Body of pancreas (tissue), 4 donors: ENCODE data around the gene KIF1B. TPM values are rescaled to one million over a fixed set of nuclear protein-coding genes. Genes with fewer than 3 reads are reported as not detected.

Source experiments
- ATAC-seq: fragments of 150-250 bp; one replicate; pipeline ENCODE4 v1.9.1; 2016
- DNase-seq, 4 donors: peaks; one replicate each; pipeline ENCODE4 v3.0.0-alpha.2; 2019
- H3K27ac ChIP-seq, 4 donors: fragments of 200-600 bp; sonication (generic); 1 replicate in 3 of 4; 2 replicates in 1 of 4; pipeline versions ENCODE4 v1.5.1 to v1.6.1; 2016 to 2019; ENCODE audit warnings: mild to moderate bottlenecking in 1 of 4, mixed read lengths in 1 of 4, moderate library complexity in 1 of 4
- H3K27me3 ChIP-seq, 2 donors: fragments of 200-600 bp; sonication (generic); one replicate each; pipeline ENCODE4 v1.6.0; 2016; ENCODE audit warnings: mild to moderate bottlenecking in 1 of 2
- H3K36me3 ChIP-seq, 2 donors: fragments of 200-600 bp; sonication (generic); replicated peaks in 1 of 2; 2 replicates each; pipeline ENCODE4 v1.5.1; 2016; ENCODE audit warnings: low read depth in 2 of 2; ENCODE audit not compliant: insufficient read depth in 1 of 2
- H3K4me1 ChIP-seq: fragments of 200-600 bp; sonication (generic); one replicate; pipeline ENCODE4 v1.6.0; 2016
- H3K4me3 ChIP-seq, 2 donors: fragments of 200-600 bp; sonication (generic); 1 replicate in 1 of 2; 2 replicates in 1 of 2; pipeline ENCODE4 v1.5.1; 2016 to 2019
- H3K9me3 ChIP-seq, 3 donors: fragments of 200-600 bp; sonication (generic); 1 replicate in 2 of 3; 2 replicates in 1 of 3; pipeline ENCODE4 v1.5.1; 2016
- POLR2A ChIP-seq, 3 donors: fragments of 450-650 bp; IDR thresholded peaks; one replicate each; pipeline ENCODE4 v1.6.1; 2016; ENCODE audit warnings: antibody characterized with exemption in 3 of 3, mild to moderate bottlenecking in 2 of 3
- WGBS, 2 donors: methylation state at CpG; one replicate each; pipeline ENCODE4 v1.1.5; 2017; 5-methylcytosine and 5-hydroxymethylcytosine counted together
- intact Hi-C: fragments of 100-400 bp; cut with DNase I; formaldehyde crosslinking; loops from one replicate; pipeline ENCODE4 v1.15.1; 2023
- total RNA-seq, 2 donors: library from RNA; depleted of rRNA; stranded (reverse); fragments of >200 nt; gene quantifications; one replicate each; pipeline ENCODE4 v1.1.0, GENCODE V29; 2016
- TF ChIP-seq, protein P1 (sequence below), 7 experiments: fragments of 450-650 bp in 4 of 7; fragments of 200-600 bp in 3 of 7; sonication (generic) in 3 of 7; IDR thresholded peaks; one replicate each; pipeline ENCODE4 v1.5.1; 2016 to 2019; ENCODE audit warnings: antibody characterized with exemption in 7 of 7

The KIF1B gene
- total RNA-seq, 2 donors from 2014 or later, result 39.2 to 46.8 TPM

DNA sequence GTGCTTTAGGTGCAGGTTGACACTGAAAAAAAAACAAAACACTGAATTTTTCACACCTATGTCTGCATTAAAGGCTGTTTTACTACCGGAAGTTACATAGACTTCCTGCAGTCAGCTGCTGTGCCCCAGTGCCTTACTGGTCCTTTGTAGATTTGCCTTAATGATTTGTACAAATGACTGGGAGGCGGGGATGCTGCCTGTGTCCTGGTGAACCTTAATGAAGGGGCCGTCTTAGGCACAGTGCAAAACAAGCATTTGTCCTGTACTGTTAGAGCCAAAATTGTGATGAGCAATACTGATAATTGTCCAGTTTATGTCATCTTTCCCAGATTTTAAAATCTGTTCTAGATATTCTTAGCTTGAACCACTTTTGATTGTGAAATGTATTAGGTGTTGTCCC is 97.6 kb downstream of the KIF1B start:
- 76 to 86% methylated on average over 3 of the region's 3 CpGs for WGBS, 2 donors

DNA sequence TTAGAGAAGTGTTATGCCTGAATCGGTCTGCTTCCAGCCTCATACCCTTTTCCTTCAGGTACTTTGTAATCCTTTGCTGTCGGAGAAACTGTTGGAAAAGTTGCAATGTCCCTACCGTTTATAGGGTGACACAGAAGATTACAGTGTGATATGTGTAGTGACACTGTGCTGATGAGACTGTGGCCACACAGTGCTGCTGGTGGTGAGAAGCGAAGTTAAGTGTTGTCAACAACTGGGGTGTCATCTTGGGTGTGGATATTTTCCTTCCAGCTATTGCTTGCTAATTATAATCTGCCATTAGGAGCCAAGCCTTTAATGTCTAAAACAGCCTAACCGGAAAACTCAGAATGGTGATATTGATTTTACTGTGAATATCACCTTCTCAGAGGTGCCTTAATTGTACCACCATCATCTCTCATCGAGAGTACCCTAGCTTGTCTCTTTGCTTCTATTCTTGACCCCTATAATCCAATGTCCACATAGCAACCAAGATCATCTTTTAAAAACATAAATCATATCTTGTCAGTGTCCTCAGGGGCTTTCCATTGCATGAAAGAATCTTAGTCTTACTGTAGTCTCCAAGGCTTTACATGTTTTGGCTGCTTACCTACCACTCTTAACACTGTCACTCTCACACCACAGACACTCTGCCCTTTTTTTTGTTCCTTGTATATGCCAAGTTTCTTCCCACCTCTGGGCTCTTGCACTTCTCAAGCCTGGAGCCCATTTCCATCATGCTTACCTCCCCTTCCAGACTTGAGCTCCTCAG is 99.1 kb downstream of the KIF1B start:
- ATAC-seq (no peak), DNase-seq (no peak)
- Histone ChIP-seq H3K4me3 (no peak overlapping the region), H3K36me3 (peaks cover 0 to 2% of the 10 kb centered on the region in 2 donors), H3K27ac (no peak overlapping the region), H3K4me1 (no peaks in the 10 kb centered on the region), H3K27me3 (no peaks in the 10 kb centered on the region), H3K9me3 (no peaks in the 10 kb centered on the region)
- 83 to 91% methylated on average over 6 of the region's 6 CpGs for WGBS, 2 donors
- TF ChIP-seq, protein P1, sequence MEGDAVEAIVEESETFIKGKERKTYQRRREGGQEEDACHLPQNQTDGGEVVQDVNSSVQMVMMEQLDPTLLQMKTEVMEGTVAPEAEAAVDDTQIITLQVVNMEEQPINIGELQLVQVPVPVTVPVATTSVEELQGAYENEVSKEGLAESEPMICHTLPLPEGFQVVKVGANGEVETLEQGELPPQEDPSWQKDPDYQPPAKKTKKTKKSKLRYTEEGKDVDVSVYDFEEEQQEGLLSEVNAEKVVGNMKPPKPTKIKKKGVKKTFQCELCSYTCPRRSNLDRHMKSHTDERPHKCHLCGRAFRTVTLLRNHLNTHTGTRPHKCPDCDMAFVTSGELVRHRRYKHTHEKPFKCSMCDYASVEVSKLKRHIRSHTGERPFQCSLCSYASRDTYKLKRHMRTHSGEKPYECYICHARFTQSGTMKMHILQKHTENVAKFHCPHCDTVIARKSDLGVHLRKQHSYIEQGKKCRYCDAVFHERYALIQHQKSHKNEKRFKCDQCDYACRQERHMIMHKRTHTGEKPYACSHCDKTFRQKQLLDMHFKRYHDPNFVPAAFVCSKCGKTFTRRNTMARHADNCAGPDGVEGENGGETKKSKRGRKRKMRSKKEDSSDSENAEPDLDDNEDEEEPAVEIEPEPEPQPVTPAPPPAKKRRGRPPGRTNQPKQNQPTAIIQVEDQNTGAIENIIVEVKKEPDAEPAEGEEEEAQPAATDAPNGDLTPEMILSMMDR (IDR thresholded peaks at IDR 0.05), result no peak
- TF ChIP-seq POLR2A (IDR thresholded peaks at IDR 0.05), result no peak
- intact Hi-C loops, result no loop called here

More for the DNA sequence above, 97.6 kb downstream of the KIF1B start:
- ATAC-seq, result no peak
- Histone ChIP-seq H3K4me3 (no peak overlapping the region), H3K27ac (no peak overlapping the region), H3K9me3 (no peaks in the 10 kb centered on the region), H3K36me3 (peaks cover 0 to 10% of the 10 kb centered on the region in 2 donors), H3K27me3 (no peaks in the 10 kb centered on the region), H3K4me1 (no peaks in the 10 kb centered on the region)
- peak in 1 of 4 donors; percentile 15 for DNase-seq
- TF ChIP-seq, protein P1 (IDR thresholded peaks at IDR 0.05), result no peak
- no peak for TF ChIP-seq POLR2A (IDR thresholded peaks at IDR 0.05)
- intact Hi-C loops, result no loop called here

DNA sequence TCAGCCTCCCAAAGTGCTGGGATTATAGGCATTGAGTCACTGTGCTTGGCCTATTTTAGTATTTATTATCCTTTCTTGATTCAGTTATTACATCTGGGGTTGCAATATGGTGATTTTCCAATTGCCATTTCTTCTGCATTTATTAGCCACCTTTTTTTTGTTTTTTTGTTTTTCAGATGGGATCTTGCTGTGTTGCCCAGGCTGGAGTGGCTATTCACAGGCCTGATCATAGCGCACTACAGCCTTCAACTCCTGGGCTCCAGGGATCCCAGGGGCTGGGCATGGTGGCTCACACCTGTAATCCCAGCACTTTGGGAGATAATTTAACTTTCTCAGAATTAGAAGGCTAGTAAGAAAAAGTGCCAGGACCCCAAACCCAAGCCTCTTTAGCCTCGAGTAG is 106.4 kb downstream of the KIF1B start:
- no peaks in the 10 kb centered on the region for H3K9me3 ChIP-seq
- ATAC-seq, result no peak
- no peaks in the 10 kb centered on the region for H3K4me1 ChIP-seq
- H3K36me3 ChIP-seq, result peaks cover 0 to 2% of the 10 kb centered on the region in 2 donors
- 97% methylated on average over 2 of the region's 2 CpGs for WGBS, 2 donors
- intact Hi-C loops, result no loop called here
- TF ChIP-seq, protein P1 (IDR thresholded peaks at IDR 0.05), result no peak
- TF ChIP-seq POLR2A (IDR thresholded peaks at IDR 0.05), result no peak
- no peak overlapping the region for H3K4me3 ChIP-seq
- H3K27ac ChIP-seq, result no peak overlapping the region
- no peaks in the 10 kb centered on the region for H3K27me3 ChIP-seq
- no peak for DNase-seq

DNA sequence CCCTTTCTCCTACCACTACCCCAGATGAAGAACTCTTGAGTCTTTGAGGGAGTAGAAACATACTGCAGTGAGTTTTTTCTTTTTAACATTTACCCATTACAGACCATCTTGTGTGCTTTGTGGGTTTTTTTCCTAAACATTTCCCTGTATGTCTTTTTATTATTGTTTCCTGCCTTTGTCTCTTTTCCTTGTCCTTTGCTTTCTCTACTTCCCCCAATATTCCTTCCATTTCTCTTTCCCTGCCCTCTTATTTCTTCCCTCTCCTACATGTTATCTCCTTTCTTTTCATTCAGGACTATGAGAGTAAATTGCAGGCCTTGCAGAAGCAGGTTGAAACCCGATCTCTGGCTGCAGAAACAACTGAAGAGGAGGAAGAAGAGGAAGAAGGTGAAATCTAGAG is 109.4 kb downstream of the KIF1B start:
- TF ChIP-seq POLR2A (IDR thresholded peaks at IDR 0.05), result no peak
- TF ChIP-seq, protein P1 (IDR thresholded peaks at IDR 0.05), result no peak
- 92 to 100% methylated on average over 1 of the region's 1 CpG for WGBS, 2 donors
- no peaks in the 10 kb centered on the region for H3K27me3 ChIP-seq
- ATAC-seq, result no peak
- intact Hi-C loops, result no loop called here
- H3K36me3 ChIP-seq, result peaks cover 0 to 6% of the 10 kb centered on the region in 2 donors
- no peaks in the 10 kb centered on the region for H3K9me3 ChIP-seq
- H3K4me1 ChIP-seq, result no peaks in the 10 kb centered on the region
- DNase-seq, result no peak
- H3K27ac ChIP-seq, result no peak overlapping the region
- H3K4me3 ChIP-seq, result no peak overlapping the region

DNA sequence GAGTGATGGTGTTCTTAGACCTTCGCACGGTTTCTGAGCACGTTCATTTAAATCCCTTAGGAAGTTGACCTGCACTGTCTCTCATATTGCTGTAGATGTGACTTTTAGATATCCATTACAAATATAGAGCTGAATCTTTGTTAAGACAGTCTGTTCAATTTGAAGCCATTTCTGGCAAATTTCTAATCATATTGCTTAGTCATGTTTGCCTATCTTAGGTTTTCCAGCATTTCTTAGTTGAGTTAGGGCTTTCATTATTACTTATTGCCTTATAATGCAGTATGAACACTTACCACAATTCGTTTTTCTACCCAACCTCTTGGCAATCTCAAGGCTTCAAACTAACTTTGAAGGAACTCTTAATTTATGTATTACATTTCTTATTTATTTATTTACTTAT is 110.0 kb downstream of the KIF1B start:
- Histone ChIP-seq H3K27ac (no peak overlapping the region), H3K4me1 (no peaks in the 10 kb centered on the region), H3K27me3 (no peaks in the 10 kb centered on the region), H3K36me3 (peaks cover 0 to 6% of the 10 kb centered on the region in 2 donors), H3K4me3 (no peak overlapping the region), H3K9me3 (no peaks in the 10 kb centered on the region)
- TF ChIP-seq, protein P1 (IDR thresholded peaks at IDR 0.05), result no peak
- no peak for TF ChIP-seq POLR2A (IDR thresholded peaks at IDR 0.05)
- ATAC-seq, result no peak
- DNase-seq, result no peak
- 83 to 92% methylated on average over 4 of the region's 4 CpGs for WGBS, 2 donors
- intact Hi-C loops, result no loop called here
